HFF-Myc (cell line): Measurements from ENCODE around the gene NEU4.
"Not testable (repeated sequence)": the region's sequence is repeated elsewhere in the genome, so short reads cannot be mapped to it uniquely, and the experiment has no call there.

Experiments used
- DNase-seq: peaks from one replicate; pipeline ENCODE4 v3.0.0-alpha.2; 2011; ENCODE audit warnings: low read depth; ENCODE audit errors: extremely low read depth
- H3K4me3 ChIP-seq: replicated peaks from 2 replicates; pipeline ENCODE4 v1.5.1; 2011; ENCODE audit warnings: low read depth, mild to moderate bottlenecking, control low read depth, low read length
- CTCF ChIP-seq: IDR thresholded peaks from 2 replicates; pipeline ENCODE4 v1.5.1; 2012; ENCODE audit warnings: mild to moderate bottlenecking, low read depth, low read length, control low read depth; ENCODE audit errors: missing control alignments

NEU4 gene

GRCh38 chr2:241821460-241822263, 12.7 kb downstream of the NEU4 start:
- no peak for TF ChIP-seq CTCF
- H3K4me3 ChIP-seq: no peak overlapping the region
- DNase-seq: no peak

- no peak for TF ChIP-seq CTCF
- no peak for DNase-seq
- H3K4me3 ChIP-seq: no peak overlapping the region
Observed at GRCh38 chr2:241822264-241822623, 13.3 kb downstream of the NEU4 start.

GRCh38 chr2:241823531-241824437, 14.8 kb downstream of the NEU4 start:
- not testable (repeated sequence) for H3K4me3 ChIP-seq, DNase-seq

- no peak for DNase-seq
- H3K4me3 ChIP-seq: no peak overlapping the region
- TF ChIP-seq CTCF: no peak
Observed at GRCh38 chr2:241827394-241827793, 18.4 kb downstream of the NEU4 start.

GRCh38 chr2:241833101-241833663, 24.2 kb downstream of the NEU4 start:
- peak; percentile 7 for DNase-seq
- H3K4me3 ChIP-seq: no peak overlapping the region
- no peak for TF ChIP-seq CTCF

- H3K4me3 ChIP-seq, DNase-seq: not testable (repeated sequence)
Observed at GRCh38 chr2:241833756-241834526, 24.9 kb downstream of the NEU4 start.

- DNase-seq: no peak
- TF ChIP-seq CTCF: no peak
- H3K4me3 ChIP-seq: no peak overlapping the region
Observed at GRCh38 chr2:241834527-241835210, 25.7 kb downstream of the NEU4 start.
